Trophoblast cell (in vitro differentiated cells and primary cell): ENCODE results near the gene CAPG.

ENCODE experiments used
- DNase-seq, 2 donors: peaks; one replicate each; pipeline ENCODE4 v3.0.0-alpha.2; 2016
- H2AFZ ChIP-seq: 2 replicates; pipeline ENCODE4 v1.6.1; 2013; ENCODE audit warnings: low read length, moderate library complexity, mild to moderate bottlenecking; ENCODE audit not compliant: insufficient read depth, poor library complexity
- H2AK5ac ChIP-seq: 2 replicates; pipeline ENCODE4 v1.6.1; 2013; ENCODE audit warnings: mild to moderate bottlenecking, low read length
- H2BK120ac ChIP-seq: 2 replicates; pipeline ENCODE4 v1.6.1; 2013; ENCODE audit warnings: low read length, mild to moderate bottlenecking, moderate library complexity; ENCODE audit not compliant: insufficient read depth, poor library complexity
- H2BK12ac ChIP-seq: 2 replicates; pipeline ENCODE4 v1.6.1; 2013; ENCODE audit warnings: mild to moderate bottlenecking, low read length, moderate library complexity
- H2BK5ac ChIP-seq: 2 replicates; pipeline ENCODE4 v1.6.1; 2013; ENCODE audit warnings: low read length, low read depth, moderate library complexity, mild to moderate bottlenecking; ENCODE audit not compliant: poor library complexity
- H3K14ac ChIP-seq: 2 replicates; pipeline ENCODE4 v1.6.1; 2013; ENCODE audit warnings: mild to moderate bottlenecking, low read length
- H3K18ac ChIP-seq: 2 replicates; pipeline ENCODE4 v1.6.1; 2013; ENCODE audit warnings: mild to moderate bottlenecking, low read length
- H3K23ac ChIP-seq: 2 replicates; pipeline ENCODE4 v1.6.1; 2013; ENCODE audit warnings: low read length
- H3K27ac ChIP-seq: 2 replicates; pipeline ENCODE4 v1.5.1; 2013; ENCODE audit warnings: low read depth, mild to moderate bottlenecking, inconsistent platforms, low read length, moderate library complexity
- H3K27me3 ChIP-seq: 2 replicates; pipeline ENCODE4 v1.6.1; 2013; ENCODE audit warnings: inconsistent platforms, mild to moderate bottlenecking, low read length, moderate library complexity; ENCODE audit not compliant: insufficient read depth
- H3K36me3 ChIP-seq, 2 experiments: 1 replicate in 1 of 2; 2 replicates in 1 of 2; pipeline ENCODE4 v1.6.1; 2013; ENCODE audit warnings: low read length in 2 of 2, mild to moderate bottlenecking in 2 of 2, moderate library complexity in 1 of 2; ENCODE audit not compliant: insufficient read depth in 2 of 2, control insufficient read depth in 1 of 2
- H3K4ac ChIP-seq: 2 replicates; pipeline ENCODE4 v1.6.1; 2013; ENCODE audit warnings: low read depth, mild to moderate bottlenecking, low read length, moderate library complexity
- H3K4me1 ChIP-seq, 2 experiments: 1 replicate in 1 of 2; 2 replicates in 1 of 2; pipeline ENCODE4 v1.6.1; 2013; ENCODE audit warnings: low read length in 2 of 2, mild to moderate bottlenecking in 2 of 2, moderate library complexity in 1 of 2; ENCODE audit not compliant: insufficient read depth in 2 of 2, control insufficient read depth in 1 of 2
- H3K4me2 ChIP-seq: 2 replicates; pipeline ENCODE4 v1.6.1; 2013; ENCODE audit warnings: inconsistent platforms, mild to moderate bottlenecking, low read length, moderate library complexity
- H3K4me3 ChIP-seq: 2 replicates; pipeline ENCODE4 v1.5.1; 2013; ENCODE audit warnings: mild to moderate bottlenecking, low read depth, low read length, inconsistent platforms
- H3K79me1 ChIP-seq: one replicate; pipeline ENCODE4 v1.6.1; 2013; ENCODE audit warnings: low read length
- H3K79me2 ChIP-seq: 2 replicates; pipeline ENCODE4 v1.6.1; 2013; ENCODE audit warnings: low read length, mild to moderate bottlenecking; ENCODE audit not compliant: control insufficient read depth, insufficient read depth, poor library complexity
- H3K9ac ChIP-seq: 2 replicates; pipeline ENCODE4 v1.6.1; 2013; ENCODE audit warnings: mild to moderate bottlenecking, low read length
- H3K9me3 ChIP-seq: 2 replicates; pipeline ENCODE4 v1.6.1; 2013; ENCODE audit warnings: low read depth, mild to moderate bottlenecking, control low read depth, inconsistent platforms, low read length; ENCODE audit not compliant: insufficient read depth
- H4K12ac ChIP-seq: 2 replicates; pipeline ENCODE4 v1.6.1; 2013; ENCODE audit warnings: low read depth, mild to moderate bottlenecking, low read length, moderate library complexity
- H4K8ac ChIP-seq: 2 replicates; pipeline ENCODE4 v1.6.1; 2013; ENCODE audit warnings: low read depth, mild to moderate bottlenecking, low read length, moderate library complexity
- H4K91ac ChIP-seq: one replicate; pipeline ENCODE4 v1.6.1; 2013; ENCODE audit warnings: low read depth, mild to moderate bottlenecking, low read length, moderate library complexity
- WGBS: extraction: QIAGEN DNeasy Blood & Tissue Kit; methylation state at CpG from one replicate; pipeline ENCODE4 v1.1.7; 2013; ENCODE audit warnings: missing lambda C conversion rate; ENCODE audit not compliant: insufficient read length, insufficient coverage; ENCODE audit errors: extremely low coverage; 5-methylcytosine and 5-hydroxymethylcytosine counted together

CAPG gene

GRCh38 chr2:85394976-85395375 is 15.2 kb downstream of the CAPG start:
- no CpG with 5 or more reads among the region's 6 CpGs for WGBS
- H3K79me2 ChIP-seq = no peaks in the 10 kb centered on the region
- H2BK12ac ChIP-seq = no peak overlapping the region
- H4K8ac ChIP-seq = no peak overlapping the region
- H3K4me2 ChIP-seq = no peak overlapping the region
- H2AFZ ChIP-seq = no peak overlapping the region
- H3K27ac ChIP-seq = no peak overlapping the region
- H3K79me1 ChIP-seq = peaks cover 4% of the 10 kb centered on the region
- no peak overlapping the region for H3K23ac ChIP-seq
- H4K91ac ChIP-seq = no peak overlapping the region
- peaks cover 17 to 18% of the 10 kb centered on the region in 2 experiments for H3K4me1 ChIP-seq
- no peak overlapping the region for H4K12ac ChIP-seq
- H3K27me3 ChIP-seq = no peaks in the 10 kb centered on the region
- no peak overlapping the region for H3K18ac ChIP-seq
- no peak overlapping the region for H2BK5ac ChIP-seq
- H3K9me3 ChIP-seq = no peaks in the 10 kb centered on the region
- H3K9ac ChIP-seq = no peak overlapping the region
- H2BK120ac ChIP-seq = no peak overlapping the region
- no peak overlapping the region for H2AK5ac ChIP-seq
- H3K4me3 ChIP-seq = no peak overlapping the region
- no peak for DNase-seq
- peaks cover 49 to 58% of the 10 kb centered on the region in 2 experiments for H3K36me3 ChIP-seq
- H3K4ac ChIP-seq = no peak overlapping the region
- no peak overlapping the region for H3K14ac ChIP-seq

- Histone ChIP-seq H4K91ac (no peak overlapping the region), H2AK5ac (no peak overlapping the region), H3K23ac (no peak overlapping the region), H3K4me1 (peaks cover 17 to 18% of the 10 kb centered on the region in 2 experiments), H2BK5ac (no peak overlapping the region), H3K79me1 (peaks cover 4% of the 10 kb centered on the region), H3K14ac (no peak overlapping the region), H4K8ac (no peak overlapping the region), H2AFZ (no peak overlapping the region), H3K9me3 (no peaks in the 10 kb centered on the region), H3K27me3 (no peaks in the 10 kb centered on the region), H3K4me3 (no peak overlapping the region), H2BK120ac (no peak overlapping the region), H2BK12ac (no peak overlapping the region), H3K4ac (no peak overlapping the region), H3K27ac (no peak overlapping the region), H3K79me2 (no peaks in the 10 kb centered on the region), H3K4me2 (no peak overlapping the region), H3K18ac (no peak overlapping the region), H3K36me3 (peaks cover 53 to 62% of the 10 kb centered on the region in 2 experiments), H3K9ac (no peak overlapping the region), H4K12ac (no peak overlapping the region)
- no CpG with 5 or more reads among the region's 4 CpGs for WGBS
- DNase-seq = no peak
Measured at GRCh38 chr2:85394261-85394681, 15.9 kb downstream of the CAPG start.

DNA sequence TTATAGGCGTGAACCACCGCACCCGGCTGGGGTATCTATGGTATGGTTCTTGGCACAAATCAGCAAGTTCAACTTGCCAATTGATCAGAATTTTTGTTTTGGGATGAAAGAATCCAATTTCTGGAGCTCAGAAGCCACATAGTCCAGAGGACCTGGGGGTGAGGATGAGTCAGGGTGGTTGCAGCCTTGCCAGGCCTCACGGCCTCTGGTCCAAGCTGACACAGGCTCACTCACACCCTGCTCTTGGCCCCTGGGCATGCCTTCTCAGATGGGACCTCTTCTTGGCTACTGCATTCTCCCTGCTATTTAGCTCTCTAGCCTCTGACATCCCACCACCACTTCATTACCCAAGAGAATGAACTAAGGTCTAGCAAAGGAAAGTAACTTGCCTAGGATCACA is 16.3 kb downstream of the CAPG start:
- no peak overlapping the region for H4K12ac ChIP-seq
- no peak overlapping the region for H4K8ac ChIP-seq
- no peak overlapping the region for H2BK120ac ChIP-seq
- H3K9me3 ChIP-seq = no peaks in the 10 kb centered on the region
- DNase-seq = no peak
- WGBS = no CpG with 5 or more reads among the region's 4 CpGs
- H2AK5ac ChIP-seq = no peak overlapping the region
- peaks cover 49 to 58% of the 10 kb centered on the region in 2 experiments for H3K36me3 ChIP-seq
- H4K91ac ChIP-seq = no peak overlapping the region
- no peaks in the 10 kb centered on the region for H3K79me2 ChIP-seq
- H3K9ac ChIP-seq = no peak overlapping the region
- no peaks in the 10 kb centered on the region for H3K27me3 ChIP-seq
- H2BK12ac ChIP-seq = no peak overlapping the region
- H3K4me1 ChIP-seq = peaks cover 17 to 18% of the 10 kb centered on the region in 2 experiments
- H3K4me2 ChIP-seq = no peak overlapping the region
- no peak overlapping the region for H2BK5ac ChIP-seq
- H3K14ac ChIP-seq = no peak overlapping the region
- no peak overlapping the region for H3K18ac ChIP-seq
- no peak overlapping the region for H3K4me3 ChIP-seq
- no peak overlapping the region for H3K23ac ChIP-seq
- no peak overlapping the region for H3K4ac ChIP-seq
- H3K27ac ChIP-seq = no peak overlapping the region
- H3K79me1 ChIP-seq = peaks cover 4% of the 10 kb centered on the region
- H2AFZ ChIP-seq = no peak overlapping the region

- Histone ChIP-seq H3K4me3 (no peak overlapping the region), H3K18ac (no peak overlapping the region), H3K79me1 (peaks cover under 1% of the 10 kb centered on the region), H3K4ac (no peak overlapping the region), H3K9ac (no peak overlapping the region), H2BK12ac (no peak overlapping the region), H3K23ac (no peak overlapping the region), H2BK5ac (no peak overlapping the region), H2AK5ac (no peak overlapping the region), H3K9me3 (no peaks in the 10 kb centered on the region), H4K8ac (no peak overlapping the region), H3K14ac (no peak overlapping the region), H2BK120ac (no peak overlapping the region), H2AFZ (no peak overlapping the region), H3K27me3 (no peaks in the 10 kb centered on the region), H3K27ac (no peak overlapping the region), H3K79me2 (no peaks in the 10 kb centered on the region), H4K91ac (no peak overlapping the region), H3K4me2 (no peak overlapping the region), H3K36me3 (peaks cover 46 to 49% of the 10 kb centered on the region in 2 experiments), H4K12ac (no peak overlapping the region), H3K4me1 (peaks cover under 1% of the 10 kb centered on the region in 2 experiments)
- peak; percentile 47 to 70 for DNase-seq
- no CpG with 5 or more reads among the region's 11 CpGs for WGBS
Measured at GRCh38 chr2:85390941-85391669, 19.1 kb downstream of the CAPG start.
